ENCODE measurements around the gene TGFBI.

DNA sequence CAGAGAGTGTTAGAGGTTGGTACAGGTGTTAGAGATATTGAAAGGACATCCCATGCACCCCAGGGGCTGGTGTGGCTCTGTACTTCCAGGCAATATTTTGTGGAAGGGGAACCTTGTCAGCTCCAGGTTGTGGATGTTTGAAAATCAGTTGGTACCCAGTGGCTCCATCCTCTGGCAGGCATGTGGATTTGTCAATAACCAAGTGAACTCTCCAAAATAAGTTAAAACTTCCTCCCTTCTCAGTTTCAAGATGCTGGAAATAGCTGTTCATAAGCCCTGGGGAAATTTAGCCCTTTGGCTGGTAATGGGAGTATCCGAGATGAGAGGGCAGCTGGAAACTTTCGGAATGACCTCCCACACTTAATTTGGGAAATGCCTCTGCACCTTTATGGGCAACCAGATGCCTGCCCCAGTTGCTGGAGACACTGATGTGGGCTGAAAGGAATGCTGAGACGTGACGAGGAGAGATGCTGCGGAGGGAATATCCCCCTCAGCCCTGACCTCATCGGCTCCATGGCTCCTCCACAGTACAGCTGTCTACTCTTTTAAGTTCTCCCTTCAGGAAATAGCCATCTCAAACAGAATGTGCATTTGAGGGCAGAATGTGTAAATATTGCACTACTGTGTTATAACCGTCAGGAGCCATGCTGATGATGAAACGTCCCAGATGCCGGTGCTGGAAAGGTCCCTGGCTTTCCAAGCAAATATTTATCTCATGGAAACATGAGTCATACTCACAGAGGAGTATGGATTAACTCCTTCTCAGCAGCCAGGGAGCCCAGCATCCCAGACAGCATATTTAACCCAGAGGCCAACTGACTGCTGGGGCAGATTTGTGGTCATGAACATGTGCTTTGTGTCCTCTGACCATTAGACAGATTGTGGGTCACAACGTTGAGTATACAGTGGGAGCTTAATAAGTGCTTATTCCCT lies 29.5 kb downstream of the TGFBI start:
- TF ChIP-seq, protein P1, sequence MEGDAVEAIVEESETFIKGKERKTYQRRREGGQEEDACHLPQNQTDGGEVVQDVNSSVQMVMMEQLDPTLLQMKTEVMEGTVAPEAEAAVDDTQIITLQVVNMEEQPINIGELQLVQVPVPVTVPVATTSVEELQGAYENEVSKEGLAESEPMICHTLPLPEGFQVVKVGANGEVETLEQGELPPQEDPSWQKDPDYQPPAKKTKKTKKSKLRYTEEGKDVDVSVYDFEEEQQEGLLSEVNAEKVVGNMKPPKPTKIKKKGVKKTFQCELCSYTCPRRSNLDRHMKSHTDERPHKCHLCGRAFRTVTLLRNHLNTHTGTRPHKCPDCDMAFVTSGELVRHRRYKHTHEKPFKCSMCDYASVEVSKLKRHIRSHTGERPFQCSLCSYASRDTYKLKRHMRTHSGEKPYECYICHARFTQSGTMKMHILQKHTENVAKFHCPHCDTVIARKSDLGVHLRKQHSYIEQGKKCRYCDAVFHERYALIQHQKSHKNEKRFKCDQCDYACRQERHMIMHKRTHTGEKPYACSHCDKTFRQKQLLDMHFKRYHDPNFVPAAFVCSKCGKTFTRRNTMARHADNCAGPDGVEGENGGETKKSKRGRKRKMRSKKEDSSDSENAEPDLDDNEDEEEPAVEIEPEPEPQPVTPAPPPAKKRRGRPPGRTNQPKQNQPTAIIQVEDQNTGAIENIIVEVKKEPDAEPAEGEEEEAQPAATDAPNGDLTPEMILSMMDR (IDR thresholded peaks at IDR 0.05), result peak in 2 of 6 experiments; percentile 9 to 12
- no peak for TF ChIP-seq POLR2A (IDR thresholded peaks at IDR 0.05)

Data from esophagus squamous epithelium (tissue), 4 donors.